Measurements from ENCODE around the gene SURF4.
"Not testable (repeated sequence)": the region's sequence is repeated elsewhere in the genome, so short reads cannot be mapped to it uniquely, and the experiment has no call there.

Gene SURF4

DNA sequence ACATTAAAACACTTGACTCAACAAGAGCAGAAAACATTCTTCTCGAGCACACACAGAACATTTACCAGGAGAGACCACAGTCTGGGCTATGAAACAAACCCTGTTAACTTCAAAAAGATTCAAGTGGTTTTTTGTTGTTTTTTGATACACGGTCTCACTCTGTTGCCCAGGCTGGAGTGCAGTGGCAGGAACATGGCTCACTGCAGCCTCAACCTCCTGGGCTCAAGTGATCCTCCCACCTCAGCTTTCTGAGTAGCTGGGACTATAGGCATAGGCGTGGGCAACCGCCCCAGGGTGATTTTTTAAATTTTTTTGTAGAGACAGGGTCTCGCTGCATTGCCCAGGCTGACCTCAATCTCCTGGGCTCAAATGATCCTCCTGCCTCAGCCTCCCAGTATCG, 48.8 kb downstream of the SURF4 start:
- H3K27me3 ChIP-seq (ENCODE audit: insufficient read depth, low read length); H3K4me3 ChIP-seq (ENCODE audit: low read length); H3K4me1 ChIP-seq (ENCODE audit: insufficient read depth, low read length); H2AFZ ChIP-seq (ENCODE audit: low read depth, low read length); H3K9me3 ChIP-seq (ENCODE audit: low read length): not testable (repeated sequence)
- H3K36me3 ChIP-seq (ENCODE audit: insufficient read depth, low read length), result peaks cover 19% of the 10 kb centered on the region

DNA sequence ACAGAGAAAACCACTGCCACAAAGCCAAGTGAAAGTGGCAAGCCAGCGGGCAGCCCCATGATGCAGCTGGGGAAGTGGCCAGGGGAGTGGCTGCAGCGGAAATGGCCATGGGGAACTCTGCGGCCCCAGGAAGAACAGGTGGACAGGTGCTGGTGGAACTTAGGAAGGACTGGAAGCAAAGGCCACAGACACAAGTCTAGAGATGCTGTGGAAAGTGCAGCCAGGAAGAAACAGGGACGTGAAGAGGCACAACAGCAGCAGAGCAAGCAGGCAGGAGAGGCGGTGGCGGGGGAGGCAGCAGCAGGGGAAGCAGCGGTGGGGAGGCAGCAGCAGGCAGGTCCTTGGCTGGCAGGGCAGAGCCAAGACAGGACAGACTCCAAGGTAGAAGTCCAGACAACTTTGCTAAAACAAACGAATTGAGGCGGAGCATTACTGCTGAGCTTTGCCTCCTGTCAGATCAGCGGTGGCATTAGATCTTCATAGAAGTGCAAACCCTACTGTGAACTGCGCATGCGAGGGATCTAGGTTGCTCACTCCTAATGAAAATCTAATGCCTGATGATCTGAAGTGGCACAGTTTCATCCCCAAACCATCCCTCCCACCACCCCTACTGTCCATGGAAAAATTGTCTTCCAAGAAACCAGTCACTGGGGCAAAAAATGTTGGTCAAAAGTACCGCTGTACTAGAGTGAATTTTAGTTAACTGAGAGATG, 51.7 kb downstream of the SURF4 start:
- H3K27me3 ChIP-seq (ENCODE audit: insufficient read depth, low read length), result no peaks in the 10 kb centered on the region
- H2AFZ ChIP-seq (ENCODE audit: low read depth, low read length), result no peak overlapping the region
- H3K4me1 ChIP-seq (ENCODE audit: insufficient read depth, low read length), result no peaks in the 10 kb centered on the region
- H3K9me3 ChIP-seq (ENCODE audit: low read length), result no peaks in the 10 kb centered on the region
- peaks cover under 1% of the 10 kb centered on the region for H3K36me3 ChIP-seq (ENCODE audit: insufficient read depth, low read length)
- no peak overlapping the region for H3K4me3 ChIP-seq (ENCODE audit: low read length)

- Histone ChIP-seq H3K9me3 (ENCODE audit: low read length) (no peaks in the 10 kb centered on the region), H3K36me3 (ENCODE audit: insufficient read depth, low read length) (no peaks in the 10 kb centered on the region), H3K27me3 (ENCODE audit: insufficient read depth, low read length) (no peaks in the 10 kb centered on the region), H3K4me1 (ENCODE audit: insufficient read depth, low read length) (no peaks in the 10 kb centered on the region), H3K4me3 (ENCODE audit: low read length) (no peak overlapping the region), H2AFZ (ENCODE audit: low read depth, low read length) (no peak overlapping the region)
Measured at GRCh38 chr9:133323211-133323610, 52.6 kb downstream of the SURF4 start.

DNA sequence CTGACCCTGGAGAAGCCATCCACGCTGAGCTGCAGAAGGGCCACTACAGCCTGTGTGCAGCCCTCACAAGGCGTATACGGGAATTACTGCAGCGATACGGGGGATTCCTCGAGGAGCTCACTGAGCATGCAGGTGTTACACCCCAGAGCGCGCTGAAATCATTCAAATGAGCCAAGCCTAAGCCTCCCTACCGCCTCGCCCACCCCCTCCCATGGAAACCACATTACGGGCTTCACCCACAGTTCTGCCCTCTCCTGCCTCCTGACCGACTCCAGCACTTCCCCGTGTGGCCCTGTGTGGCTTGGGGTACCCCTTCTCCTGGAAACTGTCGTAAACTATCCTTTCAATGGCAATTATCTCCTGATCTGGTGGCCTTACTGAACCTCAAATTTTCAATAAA, 53.2 kb downstream of the SURF4 start:
- Histone ChIP-seq H2AFZ (ENCODE audit: low read depth, low read length) (no peak overlapping the region), H3K36me3 (ENCODE audit: insufficient read depth, low read length) (no peaks in the 10 kb centered on the region), H3K4me1 (ENCODE audit: insufficient read depth, low read length) (no peaks in the 10 kb centered on the region), H3K9me3 (ENCODE audit: low read length) (no peaks in the 10 kb centered on the region), H3K4me3 (ENCODE audit: low read length) (no peak overlapping the region), H3K27me3 (ENCODE audit: insufficient read depth, low read length) (no peaks in the 10 kb centered on the region)

- Histone ChIP-seq H3K27me3 (ENCODE audit: insufficient read depth, low read length) (no peaks in the 10 kb centered on the region), H3K4me1 (ENCODE audit: insufficient read depth, low read length) (no peaks in the 10 kb centered on the region), H3K36me3 (ENCODE audit: insufficient read depth, low read length) (no peaks in the 10 kb centered on the region), H3K9me3 (ENCODE audit: low read length) (no peaks in the 10 kb centered on the region), H3K4me3 (ENCODE audit: low read length) (no peak overlapping the region), H2AFZ (ENCODE audit: low read depth, low read length) (no peak overlapping the region)
Measured at GRCh38 chr9:133321411-133321935, 54.4 kb downstream of the SURF4 start.

DNA sequence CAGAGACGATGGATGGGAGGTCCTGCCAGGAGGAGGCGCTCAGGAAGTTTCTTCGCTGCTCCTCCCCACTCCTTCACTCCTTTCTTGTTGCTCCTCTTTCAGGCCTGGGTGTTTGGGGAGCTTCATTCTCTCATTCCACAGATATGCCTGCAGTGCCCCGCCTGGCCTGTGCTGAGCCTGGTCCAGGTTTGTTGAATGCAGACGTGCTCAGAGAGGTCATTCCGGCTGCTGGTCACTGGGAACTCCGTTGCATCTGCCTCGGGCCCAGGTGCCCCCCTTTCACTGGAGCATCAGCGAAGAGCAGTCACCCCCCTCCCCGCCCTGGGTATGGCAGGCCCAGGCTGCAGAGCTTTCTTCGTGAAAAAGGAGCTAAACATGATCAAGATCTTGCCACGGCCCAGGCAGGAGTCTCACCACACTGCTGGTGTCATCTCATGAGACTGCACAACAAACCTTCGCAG, 55.4 kb downstream of the SURF4 start:
- no peaks in the 10 kb centered on the region for H3K27me3 ChIP-seq (ENCODE audit: insufficient read depth, low read length)
- no peak overlapping the region for H2AFZ ChIP-seq (ENCODE audit: low read depth, low read length)
- no peak overlapping the region for H3K4me3 ChIP-seq (ENCODE audit: low read length)
- H3K9me3 ChIP-seq (ENCODE audit: low read length), result no peaks in the 10 kb centered on the region
- H3K4me1 ChIP-seq (ENCODE audit: insufficient read depth, low read length), result no peaks in the 10 kb centered on the region
- no peaks in the 10 kb centered on the region for H3K36me3 ChIP-seq (ENCODE audit: insufficient read depth, low read length)

DNA sequence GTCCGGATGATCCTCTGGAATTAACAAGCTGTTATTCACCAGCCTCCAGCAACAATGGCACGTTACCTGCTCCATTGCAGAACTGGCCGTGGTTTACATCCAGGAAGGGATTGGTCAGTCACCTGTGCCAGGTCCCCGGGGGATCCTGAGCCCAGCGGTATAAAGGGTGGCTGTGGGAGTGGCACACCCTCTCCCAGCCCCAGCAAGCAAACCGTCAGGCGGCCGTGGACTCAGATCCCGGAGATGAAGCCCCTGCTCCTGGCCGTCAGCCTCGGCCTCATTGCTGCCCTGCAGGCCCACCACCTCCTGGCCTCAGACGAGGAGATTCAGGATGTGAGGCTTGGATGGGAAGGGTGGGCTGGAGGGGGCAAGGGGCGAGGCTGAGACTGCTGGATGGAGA, 58.3 kb downstream of the SURF4 start:
- H3K4me1 ChIP-seq (ENCODE audit: insufficient read depth, low read length); H2AFZ ChIP-seq (ENCODE audit: low read depth, low read length); H3K9me3 ChIP-seq (ENCODE audit: low read length); H3K36me3 ChIP-seq (ENCODE audit: insufficient read depth, low read length); H3K27me3 ChIP-seq (ENCODE audit: insufficient read depth, low read length); H3K4me3 ChIP-seq (ENCODE audit: low read length): not testable (repeated sequence)

- no peak overlapping the region for H2AFZ ChIP-seq (ENCODE audit: low read depth, low read length)
- H3K36me3 ChIP-seq (ENCODE audit: insufficient read depth, low read length), result no peaks in the 10 kb centered on the region
- no peaks in the 10 kb centered on the region for H3K4me1 ChIP-seq (ENCODE audit: insufficient read depth, low read length)
- H3K9me3 ChIP-seq (ENCODE audit: low read length), result no peaks in the 10 kb centered on the region
- no peaks in the 10 kb centered on the region for H3K27me3 ChIP-seq (ENCODE audit: insufficient read depth, low read length)
- no peak overlapping the region for H3K4me3 ChIP-seq (ENCODE audit: low read length)
Measured at GRCh38 chr9:133315997-133316396, 59.9 kb downstream of the SURF4 start.
